Activated T-helper 1 cell treated with anti-CD3 and anti-CD28 coated beads, Interleukin-12 subunit alpha, Interleukin-12 subunit beta, Interleukin-2, Interleukin-4 antibody, amounts not matched to agents 30 ng/mL and 10 ng/mL and 1 ng/mL, durations not matched to agents 14 hours and 24 hours and 36 hours (primary cell): ENCODE results near the gene DNAJB6. TPM values are rescaled to one million over a fixed set of nuclear protein-coding genes. Genes with fewer than 3 reads are reported as not detected.

Experiments used
- DNase-seq: peaks from one replicate; pipeline ENCODE4 v3.0.0; 2021; ENCODE audit warnings: low spot score
- H3K27ac Mint-ChIP-seq: one replicate; pipeline ENCODE4 v1.8.0; 2021; ENCODE audit warnings: mild to moderate bottlenecking, mixed read lengths
- H3K27me3 Mint-ChIP-seq: one replicate; pipeline ENCODE4 v1.8.0; 2022; ENCODE audit warnings: mild to moderate bottlenecking, moderate library complexity, mixed read lengths; ENCODE audit not compliant: insufficient read depth
- H3K36me3 Mint-ChIP-seq: one replicate; pipeline ENCODE4 v1.8.0; 2021; ENCODE audit warnings: low read depth, mixed read lengths
- H3K4me1 Mint-ChIP-seq: one replicate; pipeline ENCODE4 v1.8.0; 2021; ENCODE audit warnings: low read depth, mixed read lengths
- H3K4me3 Mint-ChIP-seq: one replicate; pipeline ENCODE4 v1.8.0; 2021; ENCODE audit warnings: mild to moderate bottlenecking, moderate library complexity, mixed read lengths
- H3K9me3 Mint-ChIP-seq: one replicate; pipeline ENCODE4 v1.8.0; 2021; ENCODE audit warnings: mixed read lengths
- intact Hi-C: fragments of 100-400 bp; cut with micrococcal nuclease; formaldehyde crosslinking; loops from one replicate; pipeline ENCODE4 v1.15.1; 2024
- total RNA-seq: library from RNA; stranded (reverse); gene quantifications from 2 replicates; pipeline ENCODE4 v1.2.3, GENCODE V29; 2022

DNAJB6 gene
- total RNA-seq, 1 donor from 2014 or later, result 137 TPM

DNA sequence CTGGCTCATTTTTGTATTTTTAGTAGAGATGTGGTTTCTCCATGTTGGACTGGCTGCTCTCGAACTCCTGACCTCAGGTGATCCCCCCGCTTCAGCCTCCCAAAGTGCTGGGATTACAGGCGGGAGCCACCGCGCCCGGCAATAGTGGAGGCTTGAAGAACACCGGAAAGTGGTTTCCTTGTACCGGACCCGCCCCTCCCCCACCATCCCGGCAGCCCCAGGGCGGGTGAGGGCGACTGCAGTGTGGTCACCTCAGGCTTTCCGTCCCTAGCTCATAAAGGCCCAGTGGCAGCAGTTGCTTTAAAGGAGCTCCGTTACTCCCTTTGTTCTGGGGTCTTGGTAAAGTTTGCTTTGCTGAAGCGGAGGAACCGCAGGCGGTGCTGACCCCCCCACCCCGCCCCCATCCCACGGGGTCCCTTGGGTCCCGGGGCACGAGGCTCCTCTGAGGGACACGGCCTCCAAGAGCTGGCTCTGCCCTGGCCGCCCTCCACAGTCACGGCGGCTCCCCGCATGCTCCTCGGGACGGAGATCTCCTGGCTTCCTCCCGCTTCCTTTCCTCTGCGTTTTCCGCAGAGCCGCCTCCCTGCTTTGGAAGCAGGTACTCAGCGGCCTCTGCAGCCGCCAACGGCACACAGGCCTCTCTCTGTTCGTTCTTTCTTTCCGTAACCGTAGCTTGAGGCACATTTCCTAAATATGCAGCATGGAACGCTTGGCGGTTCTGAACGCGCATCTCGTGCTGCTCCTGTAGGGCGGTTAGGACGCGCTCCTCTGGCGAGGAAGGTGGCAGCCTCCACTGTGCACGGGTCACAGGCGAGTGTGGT, 77.3 kb downstream of the DNAJB6 start:
- intact Hi-C loops, result no loop called here
- Mint-ChIP-seq H3K4me3 (no peak overlapping the region), H3K4me1 (peaks cover 7% of the 10 kb centered on the region), H3K36me3 (peaks cover 7% of the 10 kb centered on the region), H3K27me3 (no peaks in the 10 kb centered on the region), H3K27ac (no peak overlapping the region), H3K9me3 (no peaks in the 10 kb centered on the region)
- DNase-seq, result no peak

DNA sequence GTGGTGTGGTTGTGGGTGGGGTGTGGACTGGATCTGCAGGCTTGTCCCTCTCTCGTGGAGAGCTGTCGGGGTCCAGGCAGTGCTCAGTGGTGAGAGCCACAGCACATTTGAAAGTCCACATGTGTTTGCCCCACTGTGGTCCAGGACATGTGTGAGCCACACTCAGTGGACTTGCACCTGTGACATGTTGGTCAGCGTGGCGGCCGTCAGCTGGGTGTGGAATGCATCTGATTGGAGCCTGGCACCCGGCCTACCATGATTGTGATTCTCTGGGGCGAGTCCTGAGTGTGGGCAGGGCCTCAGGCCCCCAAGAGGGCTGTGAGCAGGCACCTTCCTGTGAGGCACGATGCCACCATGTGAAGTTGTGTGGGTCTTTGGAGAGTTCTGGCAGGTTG, 77.9 kb downstream of the DNAJB6 start:
- H3K27ac Mint-ChIP-seq, result no peak overlapping the region

DNA sequence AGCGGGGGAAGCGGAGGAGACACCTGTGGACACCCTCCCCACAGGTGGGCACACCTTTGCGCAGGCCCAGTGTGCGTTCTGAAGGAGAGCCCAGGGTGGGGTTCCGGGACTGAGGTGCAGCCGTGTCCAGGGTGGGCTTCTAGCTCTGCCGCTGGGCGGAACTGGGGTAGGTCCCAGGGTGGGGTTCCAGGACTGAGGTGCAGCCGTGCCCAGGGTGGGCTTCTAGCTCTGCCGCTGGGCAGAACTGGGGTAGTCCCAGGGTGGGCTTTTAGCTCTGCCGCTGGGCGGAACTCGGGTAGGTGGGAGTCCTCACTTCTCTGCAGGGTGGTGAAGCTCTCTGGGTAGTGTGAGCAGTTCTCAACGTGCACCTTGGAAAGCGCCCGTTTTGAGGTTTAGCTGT, 78.7 kb downstream of the DNAJB6 start:
- H3K4me1 Mint-ChIP-seq, result peaks cover 7% of the 10 kb centered on the region
- no peak overlapping the region for H3K27ac Mint-ChIP-seq
- no peaks in the 10 kb centered on the region for H3K27me3 Mint-ChIP-seq
- DNase-seq, result no peak
- H3K36me3 Mint-ChIP-seq, result peaks cover 7% of the 10 kb centered on the region
- H3K4me3 Mint-ChIP-seq, result no peak overlapping the region
- no peaks in the 10 kb centered on the region for H3K9me3 Mint-ChIP-seq
- intact Hi-C loops, result no loop called here

More for the DNA sequence above, 77.9 kb downstream of the DNAJB6 start:
- intact Hi-C loops, result no loop called here
- Mint-ChIP-seq H3K36me3 (peaks cover 7% of the 10 kb centered on the region), H3K9me3 (no peaks in the 10 kb centered on the region), H3K4me1 (peaks cover 7% of the 10 kb centered on the region), H3K27me3 (no peaks in the 10 kb centered on the region), H3K4me3 (no peak overlapping the region)
- no peak for DNase-seq

DNA sequence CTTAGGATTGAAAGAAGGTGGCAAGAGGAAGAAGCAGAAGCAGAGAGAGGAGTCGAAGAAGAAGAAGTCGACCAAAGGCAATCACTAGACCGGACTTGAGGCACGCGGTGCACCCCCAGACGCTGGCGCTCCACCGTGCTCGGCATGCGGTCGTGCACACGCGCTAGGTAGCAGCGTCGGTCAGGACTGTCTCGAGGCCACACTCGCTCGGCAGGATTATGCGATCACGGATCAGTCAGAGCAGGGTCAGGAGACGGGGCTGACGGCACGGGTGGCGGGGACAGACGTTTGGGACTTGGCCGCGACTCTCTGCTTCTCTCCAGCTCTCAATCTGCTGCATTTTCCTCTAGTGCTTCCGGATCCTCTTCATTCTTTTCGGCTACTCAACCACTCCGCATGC, 79.2 kb downstream of the DNAJB6 start:
- Mint-ChIP-seq H3K4me1 (peaks cover 7% of the 10 kb centered on the region), H3K27ac (no peak overlapping the region), H3K36me3 (peaks cover 7% of the 10 kb centered on the region), H3K4me3 (no peak overlapping the region), H3K27me3 (no peaks in the 10 kb centered on the region), H3K9me3 (no peaks in the 10 kb centered on the region)
- no peak for DNase-seq
- intact Hi-C loops, result no loop called here

DNA sequence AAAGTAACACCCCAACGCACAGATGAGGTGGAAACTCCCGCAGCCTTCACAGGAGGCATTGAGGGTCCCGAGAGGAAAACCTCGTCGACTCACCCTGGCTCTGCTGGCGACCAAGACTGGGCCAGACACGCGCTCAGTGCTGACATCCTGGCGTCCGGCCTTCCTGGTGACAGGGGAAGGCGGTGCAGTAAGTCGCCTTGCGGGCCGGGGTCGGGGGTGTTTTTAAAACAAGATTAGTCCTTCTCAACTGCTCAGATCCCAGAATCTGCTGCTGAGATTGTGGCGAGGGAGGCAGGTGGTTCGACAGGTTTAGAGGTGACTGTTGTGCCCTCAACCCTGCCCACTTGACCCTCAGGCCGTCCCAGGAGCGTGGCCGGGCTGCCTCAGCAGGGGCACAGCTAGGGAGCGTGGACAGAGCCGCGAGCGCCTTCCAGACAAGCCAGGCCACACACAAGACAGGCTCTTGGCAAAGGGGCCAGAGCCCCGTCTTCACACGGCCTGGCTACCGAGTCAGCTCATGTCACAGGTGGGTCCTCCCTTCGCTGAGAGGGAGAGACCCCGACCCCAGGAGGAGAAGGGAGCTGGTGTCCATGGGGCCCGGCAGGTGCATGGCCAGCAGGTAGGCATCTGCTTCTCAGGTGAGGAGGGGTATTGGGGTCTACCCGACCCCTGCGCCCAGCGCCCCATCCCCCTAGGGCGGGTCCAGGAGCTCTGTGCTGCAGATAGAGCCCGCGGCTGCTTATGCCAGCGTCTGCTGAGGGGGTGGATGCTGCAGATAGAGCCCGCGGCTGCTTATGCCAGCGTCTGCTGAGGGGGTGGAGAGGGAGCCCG, 81.6 kb downstream of the DNAJB6 start:
- Mint-ChIP-seq H3K36me3 (peaks cover 4% of the 10 kb centered on the region), H3K4me3 (no peak overlapping the region), H3K4me1 (no peaks in the 10 kb centered on the region), H3K27ac (no peak overlapping the region), H3K9me3 (no peaks in the 10 kb centered on the region), H3K27me3 (no peaks in the 10 kb centered on the region)
- DNase-seq, result no peak
- intact Hi-C loops, result no loop called here

DNA sequence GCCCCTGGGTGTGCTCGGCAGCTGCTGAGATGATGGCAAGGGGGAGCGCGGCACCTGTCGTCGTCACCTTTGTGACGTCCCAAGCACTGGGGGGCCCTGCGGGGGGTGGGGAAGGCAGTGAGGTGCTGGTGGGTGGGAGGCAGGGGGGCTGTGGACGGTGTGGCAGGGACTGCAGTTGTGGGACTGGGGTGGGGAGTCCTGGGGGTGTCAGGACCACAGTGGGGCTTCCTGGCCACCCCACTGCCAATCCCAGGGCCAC, 82.2 kb downstream of the DNAJB6 start:
- Mint-ChIP-seq H3K9me3 (no peaks in the 10 kb centered on the region), H3K4me3 (no peak overlapping the region), H3K36me3 (peaks cover 4% of the 10 kb centered on the region), H3K27me3 (no peaks in the 10 kb centered on the region), H3K4me1 (no peaks in the 10 kb centered on the region), H3K27ac (no peak overlapping the region)
- DNase-seq, result no peak
- intact Hi-C loops, result no loop called here

DNA sequence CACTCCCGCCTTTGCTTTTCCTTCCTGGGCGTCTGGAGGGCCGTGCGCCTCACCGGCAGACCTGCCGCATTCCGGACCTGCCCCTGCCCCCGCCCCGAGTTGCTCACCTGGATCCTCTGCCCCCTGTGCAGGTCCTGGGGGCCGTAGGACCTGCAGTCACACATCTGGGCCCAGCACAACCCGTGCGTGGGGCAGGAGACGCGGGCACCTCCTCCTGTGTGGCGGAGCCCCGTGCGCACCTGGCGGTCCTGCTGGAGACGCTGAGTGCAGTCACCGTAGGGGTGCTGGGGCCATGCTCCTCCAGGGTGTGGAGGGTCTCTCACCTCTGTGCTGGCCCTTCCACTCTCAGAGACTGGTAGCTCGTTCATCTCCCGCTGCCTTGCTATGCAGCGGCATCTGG, 85.5 kb downstream of the DNAJB6 start:
- intact Hi-C loops, result no loop called here

DNA sequence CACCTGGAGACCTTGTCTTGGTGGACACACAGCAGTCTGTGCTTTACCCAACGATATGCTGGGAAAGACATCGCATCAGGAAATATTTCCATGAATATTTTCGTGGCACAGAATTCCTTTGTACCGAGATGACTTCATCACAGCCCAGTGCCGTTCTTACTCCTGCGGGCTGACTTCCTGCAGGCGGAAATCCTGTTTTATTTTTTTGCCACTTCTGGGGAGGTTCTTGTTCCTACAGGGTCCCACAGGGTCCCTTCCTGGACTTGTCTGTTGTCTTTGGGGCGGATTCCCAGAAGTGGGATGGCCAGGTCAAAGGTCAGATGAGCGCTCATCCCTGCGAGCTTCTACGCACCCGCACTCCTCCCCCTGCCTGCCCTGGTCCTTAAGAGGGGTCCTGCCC, 86.5 kb downstream of the DNAJB6 start:
- H3K27ac Mint-ChIP-seq, result no peak overlapping the region
- DNase-seq, result no peak
- H3K36me3 Mint-ChIP-seq, result no peaks in the 10 kb centered on the region
- no peaks in the 10 kb centered on the region for H3K4me1 Mint-ChIP-seq
- H3K9me3 Mint-ChIP-seq, result no peaks in the 10 kb centered on the region
- intact Hi-C loops, result no loop called here
- H3K4me3 Mint-ChIP-seq, result no peak overlapping the region
- no peaks in the 10 kb centered on the region for H3K27me3 Mint-ChIP-seq

More for the DNA sequence above, 85.5 kb downstream of the DNAJB6 start:
- Mint-ChIP-seq H3K27ac (no peak overlapping the region), H3K9me3 (no peaks in the 10 kb centered on the region), H3K27me3 (no peaks in the 10 kb centered on the region), H3K4me1 (no peaks in the 10 kb centered on the region), H3K36me3 (no peaks in the 10 kb centered on the region), H3K4me3 (no peak overlapping the region)
- no peak for DNase-seq

DNA sequence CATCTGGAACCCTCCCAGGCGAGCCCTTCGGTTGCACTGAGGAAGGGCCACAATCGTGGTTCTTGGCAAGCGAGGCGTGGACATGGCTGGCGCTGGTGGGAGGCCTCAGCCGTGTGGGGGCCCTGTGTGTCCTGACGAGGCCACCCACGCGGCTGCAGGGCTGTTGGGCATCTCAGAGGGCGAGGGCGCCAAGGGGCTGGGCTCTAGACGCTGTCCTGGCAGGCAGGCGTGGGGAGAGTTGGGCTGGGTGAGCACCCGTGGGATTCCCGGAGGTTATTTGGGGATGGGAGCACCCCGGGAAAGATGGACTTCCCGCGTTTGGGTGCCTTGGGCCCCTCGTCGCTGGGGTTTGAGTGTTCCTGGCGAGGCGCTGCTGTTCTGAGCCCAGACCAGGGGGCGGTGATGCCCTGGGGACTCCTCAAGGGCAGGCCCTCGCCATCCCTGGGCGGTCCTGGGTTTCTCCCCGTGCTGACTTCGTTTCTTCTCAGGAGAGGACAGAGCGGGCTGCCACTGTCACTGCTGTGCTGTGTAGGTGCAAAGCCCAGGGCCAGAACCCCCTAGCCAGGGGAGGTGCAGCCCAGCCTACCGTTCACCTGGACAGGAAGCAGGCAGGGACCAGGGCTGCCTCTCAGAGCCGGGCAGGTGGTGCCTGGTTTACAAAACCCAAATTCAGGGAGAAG, 87.2 kb downstream of the DNAJB6 start:
- Mint-ChIP-seq H3K4me3 (no peak overlapping the region), H3K27ac (no peak overlapping the region), H3K9me3 (no peaks in the 10 kb centered on the region), H3K36me3 (no peaks in the 10 kb centered on the region), H3K4me1 (no peaks in the 10 kb centered on the region), H3K27me3 (no peaks in the 10 kb centered on the region)
- no peak for DNase-seq
- intact Hi-C loops, result no loop called here

DNA sequence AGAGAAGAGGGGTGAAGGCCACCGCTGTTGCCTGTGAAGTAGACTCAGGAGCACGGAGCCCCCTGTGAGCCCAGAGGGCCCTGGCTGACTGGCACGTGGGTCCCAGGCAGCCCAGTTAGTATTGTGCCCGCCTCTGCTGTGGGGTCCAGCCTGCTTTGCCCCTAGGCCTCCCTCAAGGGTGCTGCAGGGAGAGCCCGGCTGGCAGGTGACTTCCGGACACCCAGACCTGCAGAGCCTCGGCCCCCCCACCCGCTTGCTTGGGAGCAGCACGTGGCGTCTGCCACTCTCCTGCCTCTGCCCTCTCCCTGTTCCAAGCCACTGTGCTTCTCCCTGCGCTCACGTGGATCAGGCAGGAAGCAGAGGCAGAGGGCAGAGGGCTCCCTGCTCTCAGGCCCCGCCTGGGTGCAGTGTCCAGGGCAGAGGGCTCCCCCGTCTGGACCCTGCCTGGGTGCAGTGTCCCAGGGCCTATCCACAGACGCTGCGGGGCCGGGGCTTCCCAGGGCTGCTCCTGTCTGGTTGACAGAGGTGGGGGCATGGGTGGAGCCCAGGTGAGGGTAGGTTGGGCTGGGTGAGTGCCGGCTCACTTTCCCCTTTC, 88.4 kb downstream of the DNAJB6 start:
- intact Hi-C loops, result no loop called here
- Mint-ChIP-seq H3K27ac (no peak overlapping the region), H3K4me3 (no peak overlapping the region), H3K9me3 (no peaks in the 10 kb centered on the region), H3K4me1 (no peaks in the 10 kb centered on the region), H3K36me3 (no peaks in the 10 kb centered on the region), H3K27me3 (no peaks in the 10 kb centered on the region)
- DNase-seq, result no peak

DNA sequence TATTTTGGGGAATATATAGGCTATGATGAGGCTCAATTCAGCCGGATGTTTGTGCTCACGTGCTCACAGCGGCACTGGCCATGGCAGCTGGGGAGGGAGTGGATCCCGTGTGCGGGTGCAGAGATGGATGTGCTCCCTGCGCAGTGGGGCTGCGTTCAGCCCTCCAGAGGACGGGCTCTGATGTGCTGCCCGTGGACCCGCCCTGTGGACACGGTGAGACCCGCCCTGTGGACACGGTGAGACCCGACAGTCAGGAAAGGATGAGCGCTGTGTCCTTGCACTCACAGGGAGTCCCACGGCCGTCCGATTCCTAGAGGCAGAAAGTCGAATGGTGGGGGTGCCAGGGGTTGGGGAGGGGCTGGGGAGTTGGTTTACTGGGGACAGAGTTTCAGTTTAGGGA, 89.0 kb downstream of the DNAJB6 start:
- Mint-ChIP-seq H3K27me3 (no peaks in the 10 kb centered on the region), H3K36me3 (no peaks in the 10 kb centered on the region), H3K4me3 (no peak overlapping the region), H3K27ac (no peak overlapping the region), H3K9me3 (no peaks in the 10 kb centered on the region), H3K4me1 (no peaks in the 10 kb centered on the region)
- no peak for DNase-seq
- intact Hi-C loops, result no loop called here

DNA sequence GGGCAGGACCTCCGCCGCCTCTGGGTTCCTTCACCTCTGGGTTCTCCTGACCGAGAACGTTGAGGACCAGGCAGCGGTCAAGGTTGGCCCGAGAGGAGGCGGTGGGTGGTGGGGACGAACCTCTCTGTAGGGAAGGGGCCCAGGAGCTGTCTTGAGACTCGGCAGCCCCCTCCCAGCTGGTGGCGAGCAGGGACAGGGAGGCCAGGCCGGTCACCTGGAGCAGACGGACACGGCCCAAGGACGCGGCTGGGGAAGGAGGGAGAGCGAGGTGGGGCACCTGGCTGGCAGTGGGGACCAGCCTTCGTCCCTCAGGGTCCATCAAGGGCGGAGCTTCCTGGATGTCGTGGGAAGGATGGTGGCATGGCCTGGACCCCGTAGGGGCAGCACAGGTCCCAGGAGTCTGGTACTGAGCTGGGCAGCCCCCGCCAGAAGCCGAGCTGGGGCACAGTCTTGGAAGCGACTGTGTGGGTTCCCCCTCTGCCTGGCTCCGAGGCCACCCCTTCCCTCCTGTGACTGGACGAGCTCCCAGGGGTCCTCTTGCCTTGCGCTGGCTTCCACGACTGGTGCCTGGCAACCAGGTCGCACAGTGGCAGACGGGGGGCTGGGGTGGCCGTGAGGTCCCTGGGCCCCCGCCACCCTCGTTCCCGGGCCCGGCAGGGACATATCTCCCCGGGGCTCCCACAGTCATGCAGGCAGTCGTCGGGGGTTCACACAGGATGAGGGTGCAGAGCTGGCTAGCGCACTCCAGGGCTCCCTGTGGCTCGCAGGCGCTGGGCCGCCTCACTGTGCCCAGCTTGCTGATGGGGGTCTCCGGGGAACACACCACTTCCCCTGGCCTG, 89.9 kb downstream of the DNAJB6 start:
- H3K4me1 Mint-ChIP-seq, result no peaks in the 10 kb centered on the region
- H3K27me3 Mint-ChIP-seq, result no peaks in the 10 kb centered on the region
- H3K27ac Mint-ChIP-seq, result no peak overlapping the region
- intact Hi-C loops, result no loop called here
- H3K4me3 Mint-ChIP-seq, result no peak overlapping the region
- no peaks in the 10 kb centered on the region for H3K36me3 Mint-ChIP-seq
- H3K9me3 Mint-ChIP-seq, result no peaks in the 10 kb centered on the region
- no peak for DNase-seq
